ENCODE data around the gene AIRE. TPM values are rescaled to one million over a fixed set of nuclear protein-coding genes. Genes with fewer than 3 reads are reported as not detected.

Gene AIRE
- total and polyA plus RNA-seq, 4 experiments from 2014 or later, result 0.32 to 2.3 TPM; not detected in 2

- Mint-ChIP-seq H3K27me3 (no peaks in the 10 kb centered on the region), H3K4me3 (no peak overlapping the region), H3K4me1 (peaks cover 0 to 4% (median under 1%) of the 10 kb centered on the region in 4 donors), H3K36me3 (peaks cover 0 to 17% of the 10 kb centered on the region in 2 donors), H3K27ac (no peak overlapping the region), H3K9me3 (peaks cover 0 to 1% (median 0%) of the 10 kb centered on the region in 8 donors)
- ChIA-PET POLR2A (ENCODE audit: partially characterized antibody) (interaction anchor here (1.5 kb wide), 1 partner anchor 8 kb away, joined by 5 read pairs; no protein-coding TSS in a partner anchor), CTCF (ENCODE audit: partially characterized antibody) (no interaction called here)
- Histone ChIP-seq H3K4me3 (ENCODE audit: low read length in 2 of 2) (no peak overlapping the region), H3K27me3 (ENCODE audit: insufficient read depth, low read length) (no peaks in the 10 kb centered on the region), H3K36me3 (ENCODE audit: insufficient read depth, low read length) (peaks cover 4% of the 10 kb centered on the region), H3K4me1 (ENCODE audit: insufficient read depth, low read length) (no peaks in the 10 kb centered on the region), H3K9me3 (ENCODE audit: control insufficient read depth in 1 of 2, low read length in 2 of 2) (no peaks in the 10 kb centered on the region), H3K27ac (ENCODE audit: low read depth, low read length) (no peak overlapping the region)
- no peak for DNase-seq
- intact Hi-C loops (cut with micrococcal nuclease), result no loop called here
These were observed 41.3 kb downstream of the AIRE start for GRCh38 chr21:44326716-44327602.

DNA sequence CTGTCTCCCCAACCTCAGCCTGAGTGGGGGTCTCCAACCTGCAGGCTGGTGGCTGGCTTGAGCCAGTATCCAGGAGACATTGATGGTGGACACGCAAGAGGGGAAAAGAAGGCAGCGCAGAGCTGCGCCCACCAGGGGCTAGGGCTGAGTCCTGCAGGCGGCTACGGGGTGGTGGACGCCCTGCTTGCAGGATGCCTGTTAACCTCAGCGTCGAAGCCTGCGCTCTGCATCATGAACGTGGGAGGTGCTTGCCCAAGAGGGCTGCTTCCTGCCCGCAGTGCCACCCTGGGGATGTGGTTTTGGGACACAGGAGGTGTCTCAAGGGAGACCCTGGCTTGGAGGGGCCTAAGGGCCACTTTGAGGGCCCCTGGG lies 41.9 kb downstream of the AIRE start:
- Histone ChIP-seq H3K36me3 (ENCODE audit: insufficient read depth, low read length) (peaks cover 4% of the 10 kb centered on the region), H3K27ac (ENCODE audit: low read depth, low read length) (no peak overlapping the region), H3K9me3 (ENCODE audit: control insufficient read depth in 1 of 2, low read length in 2 of 2) (no peaks in the 10 kb centered on the region), H3K27me3 (ENCODE audit: insufficient read depth, low read length) (no peaks in the 10 kb centered on the region), H3K4me3 (ENCODE audit: low read length in 2 of 2) (no peak overlapping the region), H3K4me1 (ENCODE audit: insufficient read depth, low read length) (no peaks in the 10 kb centered on the region)
- ChIA-PET POLR2A (ENCODE audit: partially characterized antibody) (interaction anchor here (1.2 kb wide), 1 partner anchor 11 kb away, joined by 9 read pairs; the partner anchor contains the start of gene CFAP410), CTCF (ENCODE audit: partially characterized antibody) (no interaction called here)
- no peaks in the 10 kb centered on the region for H3K27me3 Mint-ChIP-seq
- no peak overlapping the region for H3K4me3 Mint-ChIP-seq
- peak overlapping the region in 1 of 7 donors; percentile 15 for H3K27ac Mint-ChIP-seq
- peaks cover 0 to 3% (median 0%) of the 10 kb centered on the region in 8 donors for H3K9me3 Mint-ChIP-seq
- no peak for DNase-seq
- peaks cover 0 to 5% (median 2%) of the 10 kb centered on the region in 4 donors for H3K4me1 Mint-ChIP-seq
- peaks cover 0 to 19% of the 10 kb centered on the region in 2 donors for H3K36me3 Mint-ChIP-seq
- intact Hi-C loops (cut with micrococcal nuclease), result no loop called here

- Mint-ChIP-seq H3K27me3 (no peaks in the 10 kb centered on the region), H3K4me3 (no peak overlapping the region), H3K36me3 (peaks cover 0 to 13% of the 10 kb centered on the region in 2 donors), H3K27ac (peak overlapping the region in 3 of 7 donors; percentile 31 to 41 (median 35)), H3K4me1 (peaks cover 0 to 5% (median 2%) of the 10 kb centered on the region in 4 donors), H3K9me3 (peaks cover 0 to 3% (median 0%) of the 10 kb centered on the region in 8 donors)
- Histone ChIP-seq H3K4me3 (ENCODE audit: low read length in 2 of 2) (no peak overlapping the region), H3K27ac (ENCODE audit: low read depth, low read length) (no peak overlapping the region), H3K36me3 (ENCODE audit: insufficient read depth, low read length) (peaks cover 4% of the 10 kb centered on the region), H3K9me3 (ENCODE audit: control insufficient read depth in 1 of 2, low read length in 2 of 2) (no peaks in the 10 kb centered on the region), H3K4me1 (ENCODE audit: insufficient read depth, low read length) (no peaks in the 10 kb centered on the region), H3K27me3 (ENCODE audit: insufficient read depth, low read length) (no peaks in the 10 kb centered on the region)
- ChIA-PET CTCF (ENCODE audit: partially characterized antibody) (no interaction called here), POLR2A (ENCODE audit: partially characterized antibody) (interaction anchor here (1.2 to 1.3 kb wide), 2 partner anchors 10 kb away, joined by 3 to 9 read pairs; partner anchors contain the start of gene CFAP410)
- intact Hi-C loops (cut with micrococcal nuclease), result no loop called here
- DNase-seq, result no peak
These were observed 42.7 kb downstream of the AIRE start for GRCh38 chr21:44328242-44328895.

DNA sequence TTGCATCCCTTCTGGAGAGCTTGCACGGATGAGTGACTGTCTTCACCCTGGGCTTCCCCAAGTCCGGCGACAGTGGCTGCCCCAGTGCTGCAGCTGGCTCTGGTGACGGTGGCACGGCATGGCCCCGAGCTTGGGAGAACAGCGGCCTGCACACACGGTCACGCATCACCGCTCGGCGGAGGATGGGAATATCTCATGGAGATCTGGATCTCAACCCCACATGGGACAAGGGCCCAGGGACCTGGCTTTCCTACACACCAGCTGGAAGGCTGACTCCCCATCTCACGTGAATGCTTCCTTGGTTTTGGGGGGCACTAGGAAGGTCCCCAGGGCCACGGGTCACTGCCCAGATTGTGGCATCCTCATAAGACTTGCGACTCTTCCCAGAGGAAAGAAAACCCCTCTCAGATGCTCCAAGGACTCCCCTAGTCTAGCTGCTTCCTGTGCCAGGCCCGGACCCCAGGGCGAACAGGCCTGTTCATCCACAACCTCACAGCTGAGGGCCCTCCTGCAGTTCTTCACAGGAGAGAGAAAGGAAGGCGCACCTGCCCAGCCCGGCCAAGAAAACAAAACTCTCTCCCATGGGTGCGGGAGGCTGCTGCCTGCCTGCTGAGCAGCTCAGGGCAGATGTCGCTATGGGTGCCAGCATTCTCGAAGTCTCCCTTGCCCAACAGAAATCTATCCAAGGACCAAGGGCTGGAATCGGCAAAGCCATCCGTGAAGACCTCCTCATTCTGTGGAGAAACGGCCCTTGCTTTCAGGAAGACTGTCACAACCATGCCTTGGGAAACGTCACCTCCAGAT lies 43.6 kb downstream of the AIRE start:
- Mint-ChIP-seq H3K9me3 (peaks cover 0 to 3% (median 0%) of the 10 kb centered on the region in 8 donors), H3K27ac (peak overlapping the region in 2 of 7 donors; percentile 23 to 41), H3K4me3 (peak overlapping the region in 1 of 8 donors; percentile 29), H3K4me1 (peaks cover 0 to 5% (median 2%) of the 10 kb centered on the region in 4 donors), H3K27me3 (no peaks in the 10 kb centered on the region), H3K36me3 (peaks cover 0 to 13% of the 10 kb centered on the region in 2 donors)
- H3K27me3 ChIP-seq (ENCODE audit: insufficient read depth, low read length), result no peaks in the 10 kb centered on the region
- no peak for DNase-seq
- H3K27ac ChIP-seq (ENCODE audit: low read depth, low read length), result no peak overlapping the region
- H3K4me1 ChIP-seq (ENCODE audit: insufficient read depth, low read length), result no peaks in the 10 kb centered on the region
- ChIA-PET CTCF (ENCODE audit: partially characterized antibody) (no interaction called here), POLR2A (ENCODE audit: partially characterized antibody) (interaction anchor here (0.6 to 2.1 kb wide), 4 partner anchors 8 to 274 kb away, joined by 3 to 5 read pairs (median 3); partner anchors contain the start of gene CFAP410)
- H3K4me3 ChIP-seq (ENCODE audit: low read length in 2 of 2), result no peak overlapping the region
- H3K9me3 ChIP-seq (ENCODE audit: control insufficient read depth in 1 of 2, low read length in 2 of 2), result no peaks in the 10 kb centered on the region
- peaks cover 4% of the 10 kb centered on the region for H3K36me3 ChIP-seq (ENCODE audit: insufficient read depth, low read length)
- intact Hi-C loops (cut with micrococcal nuclease), result no loop called here

DNA sequence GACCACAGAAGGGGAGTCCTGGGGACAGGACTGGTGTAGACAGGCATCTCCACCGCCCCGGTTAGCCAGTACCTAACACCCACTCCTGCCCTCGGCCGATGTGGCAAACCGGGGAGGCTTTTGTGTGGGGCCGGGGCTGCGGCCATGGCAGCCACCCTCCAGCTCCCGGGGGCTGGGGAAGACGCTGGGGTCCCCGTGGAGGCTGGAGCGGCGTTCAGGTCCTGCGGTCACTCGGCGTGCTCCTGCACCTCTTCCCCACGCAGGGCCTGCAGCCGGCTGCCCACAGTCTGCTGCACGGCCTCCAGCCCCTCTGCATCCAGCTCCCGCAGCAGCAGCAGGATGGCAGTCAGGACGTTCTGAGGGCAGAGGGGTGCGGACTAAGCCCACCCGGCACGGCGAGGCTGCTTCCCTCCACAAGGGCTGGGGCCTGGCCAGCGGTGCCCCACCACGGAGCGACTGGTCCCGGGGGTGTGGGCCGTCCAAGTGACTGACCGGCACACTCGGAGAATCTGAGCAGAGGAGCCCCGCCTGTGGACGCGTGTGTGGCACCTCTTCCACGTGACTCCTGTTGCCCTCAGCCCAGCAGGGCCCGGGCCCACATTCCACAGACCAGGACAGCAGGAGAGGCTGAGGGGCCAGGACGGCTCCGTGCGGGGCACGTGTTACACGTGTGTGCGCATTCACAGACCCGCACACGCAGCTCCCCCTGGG lies 44.5 kb downstream of the AIRE start:
- Histone ChIP-seq H3K9me3 (ENCODE audit: control insufficient read depth in 1 of 2, low read length in 2 of 2) (no peaks in the 10 kb centered on the region), H3K27me3 (ENCODE audit: insufficient read depth, low read length) (no peaks in the 10 kb centered on the region), H3K4me1 (ENCODE audit: insufficient read depth, low read length) (no peaks in the 10 kb centered on the region), H3K4me3 (ENCODE audit: low read length in 2 of 2) (no peak overlapping the region), H3K36me3 (ENCODE audit: insufficient read depth, low read length) (peaks cover 4% of the 10 kb centered on the region), H3K27ac (ENCODE audit: low read depth, low read length) (no peak overlapping the region)
- peaks cover 0 to 9% of the 10 kb centered on the region in 2 donors for H3K36me3 Mint-ChIP-seq
- H3K27me3 Mint-ChIP-seq, result no peaks in the 10 kb centered on the region
- intact Hi-C loops (cut with micrococcal nuclease), result loop anchor here (10.0 kb wide), 1 partner anchor 485 kb away; the partner anchor contains the start of gene SUMO3
- H3K9me3 Mint-ChIP-seq, result peaks cover 0 to 3% (median 0%) of the 10 kb centered on the region in 8 donors
- no peak overlapping the region for H3K27ac Mint-ChIP-seq
- ChIA-PET POLR2A (ENCODE audit: partially characterized antibody) (interaction anchor here (1.2 to 2.1 kb wide), 3 partner anchors 9 to 11 kb away, joined by 3 to 5 read pairs (median 3); partner anchors contain the start of gene CFAP410), CTCF (ENCODE audit: partially characterized antibody) (no interaction called here)
- no peak for DNase-seq
- H3K4me3 Mint-ChIP-seq, result no peak overlapping the region
- H3K4me1 Mint-ChIP-seq, result peaks cover 0 to 5% (median 2%) of the 10 kb centered on the region in 4 donors

DNA sequence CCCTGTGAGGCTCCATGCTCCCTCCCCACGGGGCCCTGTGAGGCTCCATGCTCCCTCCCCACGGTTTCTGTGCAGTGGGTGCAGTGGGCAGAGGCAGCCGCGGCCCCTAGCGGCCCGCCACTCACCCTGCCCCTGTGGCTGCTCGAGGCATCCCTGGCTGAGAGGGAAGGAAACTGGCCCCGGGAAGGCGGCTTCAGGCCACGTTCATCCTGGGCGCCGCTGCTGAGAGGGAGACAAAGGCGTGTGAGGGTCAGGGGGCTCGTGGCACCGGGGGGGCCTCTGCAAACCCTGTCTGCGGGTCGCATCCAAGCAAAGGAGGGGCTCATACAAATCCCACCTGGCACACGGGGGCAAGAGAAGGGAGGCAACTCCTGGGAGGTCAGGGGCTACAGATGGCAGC lies 45.0 kb downstream of the AIRE start:
- H3K4me3 ChIP-seq (ENCODE audit: low read length in 2 of 2), result no peak overlapping the region
- no peak overlapping the region for H3K27ac ChIP-seq (ENCODE audit: low read depth, low read length)
- no peak for DNase-seq
- peaks cover 0 to 8% of the 10 kb centered on the region in 2 donors for H3K36me3 Mint-ChIP-seq
- no peaks in the 10 kb centered on the region for H3K27me3 ChIP-seq (ENCODE audit: insufficient read depth, low read length)
- H3K9me3 ChIP-seq (ENCODE audit: control insufficient read depth in 1 of 2, low read length in 2 of 2), result no peaks in the 10 kb centered on the region
- ChIA-PET POLR2A (ENCODE audit: partially characterized antibody) (interaction anchor here (2.1 kb wide), 1 partner anchor 8 kb away, joined by 5 read pairs; the partner anchor contains the start of gene CFAP410), CTCF (ENCODE audit: partially characterized antibody) (interaction anchor here (0.9 kb wide), 1 partner anchor 150 kb away, joined by 3 read pairs; no protein-coding TSS in a partner anchor)
- peaks cover 0 to 3% (median 0%) of the 10 kb centered on the region in 8 donors for H3K9me3 Mint-ChIP-seq
- intact Hi-C loops (cut with micrococcal nuclease), result loop anchor here (10.0 kb wide), 1 partner anchor 484 kb away; the partner anchor contains the start of gene SUMO3
- no peak overlapping the region for H3K27ac Mint-ChIP-seq
- H3K27me3 Mint-ChIP-seq, result no peaks in the 10 kb centered on the region
- H3K36me3 ChIP-seq (ENCODE audit: insufficient read depth, low read length), result peaks cover 4% of the 10 kb centered on the region
- H3K4me1 Mint-ChIP-seq, result peaks cover 0 to 5% (median 2%) of the 10 kb centered on the region in 4 donors
- no peaks in the 10 kb centered on the region for H3K4me1 ChIP-seq (ENCODE audit: insufficient read depth, low read length)
- no peak overlapping the region for H3K4me3 Mint-ChIP-seq

Measured in CD4-positive, alpha-beta memory T cell (primary cell).